SU-DHL-6 (cell line): Measurements from ENCODE around the gene ZFYVE26.
"Not testable (repeated sequence)": the region's sequence is repeated elsewhere in the genome, so short reads cannot be mapped to it uniquely, and the experiment has no call there.

Experiments
- H2AFZ ChIP-seq: fragments of 200-600 bp; sonication (generic); 2 replicates; pipeline ENCODE4 v1.6.1; 2014; ENCODE audit warnings: low read depth, mild to moderate bottlenecking, moderate library complexity, mixed read lengths, antibody characterized with exemption, low read length; ENCODE audit not compliant: severe bottlenecking
- H3F3A ChIP-seq: fragments of 200-600 bp; shearing (Covaris generic); 2 replicates; pipeline ENCODE4 v1.6.0; 2016; ENCODE audit warnings: antibody characterized with exemption, mild to moderate bottlenecking; ENCODE audit not compliant: insufficient read depth
- H3K27ac ChIP-seq: fragments of 200-600 bp; sonication (generic); 2 replicates; pipeline ENCODE4 v1.5.1; 2016; ENCODE audit warnings: low read depth, mild to moderate bottlenecking, low read length, moderate library complexity, mixed read lengths
- H3K27me3 ChIP-seq: fragments of 200-600 bp; sonication (generic), shearing (Covaris generic); 2 replicates; pipeline ENCODE4 v1.6.0; 2014; ENCODE audit warnings: mild to moderate bottlenecking, low read length
- H3K36me3 ChIP-seq: fragments of 200-600 bp; sonication (generic); 2 replicates; pipeline ENCODE4 v1.6.1; 2014; ENCODE audit warnings: mild to moderate bottlenecking, low read length, mixed read lengths
- H3K4me2 ChIP-seq: fragments of 300-600, 200-600 bp; shearing (Covaris generic), sonication (generic); 2 replicates; pipeline ENCODE4 v1.6.0; 2014; ENCODE audit warnings: low read length, low read depth, mild to moderate bottlenecking; ENCODE audit not compliant: poor library complexity, severe bottlenecking
- H3K4me3 ChIP-seq: fragments of 200-600 bp; sonication (generic); 2 replicates; pipeline ENCODE4 v1.5.1; 2014; ENCODE audit warnings: antibody characterized with exemption, low read length, mild to moderate bottlenecking, mixed read lengths; ENCODE audit not compliant: insufficient read depth, poor library complexity, severe bottlenecking
- H3K79me2 ChIP-seq: fragments of 200-600 bp; sonication (generic); 2 replicates; pipeline ENCODE4 v1.6.1; 2014; ENCODE audit warnings: mild to moderate bottlenecking, low read length, moderate library complexity; ENCODE audit not compliant: insufficient read depth
- H3K9ac ChIP-seq: fragments of 200-600 bp; sonication (generic); 2 replicates; pipeline ENCODE4 v1.7.0; 2014; ENCODE audit warnings: mild to moderate bottlenecking, low read length
- H3K9me2 ChIP-seq: fragments of 200-600 bp; sonication (generic); replicated peaks from 2 replicates; pipeline ENCODE4 v1.6.1; 2014; ENCODE audit warnings: low read length; ENCODE audit not compliant: insufficient read depth
- H3K9me3 ChIP-seq: fragments of 200-600 bp; sonication (generic); 2 replicates; pipeline ENCODE4 v1.6.1; 2014; ENCODE audit warnings: low read length, mixed read lengths; ENCODE audit not compliant: insufficient read depth
- H4K20me1 ChIP-seq: fragments of 200-600 bp; sonication (generic); 2 replicates; pipeline ENCODE4 v1.6.1; 2014; ENCODE audit warnings: low read depth, mild to moderate bottlenecking, antibody characterized with exemption, low read length, moderate library complexity, mixed read lengths
- CTCF ChIP-seq: fragments of 200-600 bp; sonication (generic); IDR thresholded peaks from one replicate; pipeline ENCODE4 v1.5.1; 2017; ENCODE audit warnings: antibody characterized with exemption, mild to moderate bottlenecking, low read length, moderate library complexity; ENCODE audit not compliant: insufficient read depth, poor library complexity, severe bottlenecking
- EZH2phosphoT487 ChIP-seq: fragments of 200-600 bp; sonication (generic), shearing (Covaris generic); conservative IDR thresholded peaks from 2 replicates; pipeline ENCODE4 v1.6.1; 2018; ENCODE audit warnings: mild to moderate bottlenecking, antibody characterized with exemption, low read length, moderate library complexity, mixed read lengths

ZFYVE26 gene

GRCh38 chr14:67710209-67710608 is 106.2 kb downstream of the ZFYVE26 start:
- Histone ChIP-seq H3K9ac (no peak overlapping the region), H2AFZ (no peak overlapping the region)

DNA sequence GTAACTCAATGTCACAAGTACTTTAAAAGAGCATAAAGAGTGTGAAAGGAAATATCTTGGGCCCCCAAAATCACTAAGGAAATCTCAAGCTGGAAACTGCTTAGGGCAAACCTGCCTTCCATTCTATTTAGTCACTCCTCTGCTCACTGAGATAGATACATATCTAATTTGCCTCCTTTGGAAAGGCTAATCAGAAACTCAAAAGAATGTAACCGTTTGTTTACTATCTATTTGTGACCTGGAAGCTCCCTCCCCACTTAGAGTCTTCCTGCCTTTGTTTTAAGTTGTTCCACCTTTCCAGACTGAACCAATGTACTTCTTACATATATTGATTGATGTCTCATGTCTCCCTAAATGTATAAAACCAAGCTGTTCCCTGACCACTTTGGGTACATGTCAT is 106.6 kb downstream of the ZFYVE26 start:
- H4K20me1 ChIP-seq, H3K36me3 ChIP-seq, H3K27me3 ChIP-seq, H2AFZ ChIP-seq, H3K27ac ChIP-seq, H3K79me2 ChIP-seq, H3K4me3 ChIP-seq, H3F3A ChIP-seq, H3K9me2 ChIP-seq, H3K4me2 ChIP-seq, H3K9ac ChIP-seq: not testable (repeated sequence)
- H3K9me3 ChIP-seq: peaks cover 23% of the 10 kb centered on the region; the same call in 1 of the 2 replicates

More at GRCh38 chr14:67710209-67710608, 106.2 kb downstream of the ZFYVE26 start:
- no peaks in the 10 kb centered on the region; the same call in 1 of the 2 replicates for H3K36me3 ChIP-seq
- H3K79me2 ChIP-seq: no peaks in the 10 kb centered on the region
- H4K20me1 ChIP-seq: no peaks in the 10 kb centered on the region
- no peaks in the 10 kb centered on the region for H3F3A ChIP-seq
- no peaks in the 10 kb centered on the region for H3K9me2 ChIP-seq
- TF ChIP-seq EZH2phosphoT487: no peak
- no peak for TF ChIP-seq CTCF
- H3K9me3 ChIP-seq: peaks cover 23% of the 10 kb centered on the region; the same call in 1 of the 2 replicates
- no peak overlapping the region for H3K4me3 ChIP-seq
- no peaks in the 10 kb centered on the region for H3K27me3 ChIP-seq
- H3K4me2 ChIP-seq: no peak overlapping the region
- H3K27ac ChIP-seq: no peak overlapping the region

GRCh38 chr14:67709346-67709745 is 107.0 kb downstream of the ZFYVE26 start:
- H3K9me3 ChIP-seq: peaks cover 23% of the 10 kb centered on the region; the same call in 1 of the 2 replicates
- not testable (repeated sequence) for H2AFZ ChIP-seq, H3K79me2 ChIP-seq, H3K27ac ChIP-seq, H4K20me1 ChIP-seq, H3K36me3 ChIP-seq, H3K4me2 ChIP-seq, H3K4me3 ChIP-seq, H3K27me3 ChIP-seq, H3K9ac ChIP-seq, H3F3A ChIP-seq, H3K9me2 ChIP-seq

GRCh38 chr14:67705211-67705610 is 111.2 kb downstream of the ZFYVE26 start:
- Histone ChIP-seq H3K9ac (no peak overlapping the region), H4K20me1 (no peaks in the 10 kb centered on the region), H3F3A (no peaks in the 10 kb centered on the region), H3K9me2 (no peaks in the 10 kb centered on the region), H3K4me3 (no peak overlapping the region), H3K36me3 (no peaks in the 10 kb centered on the region; the same call in 1 of the 2 replicates), H3K27me3 (no peaks in the 10 kb centered on the region), H3K27ac (no peak overlapping the region), H2AFZ (no peak overlapping the region), H3K4me2 (no peak overlapping the region), H3K79me2 (no peaks in the 10 kb centered on the region), H3K9me3 (peaks cover 18% of the 10 kb centered on the region; the same call in 1 of the 2 replicates)
- TF ChIP-seq CTCF (no peak), EZH2phosphoT487 (no peak)
